ENCODE results near the gene ZDBF2.

DNA sequence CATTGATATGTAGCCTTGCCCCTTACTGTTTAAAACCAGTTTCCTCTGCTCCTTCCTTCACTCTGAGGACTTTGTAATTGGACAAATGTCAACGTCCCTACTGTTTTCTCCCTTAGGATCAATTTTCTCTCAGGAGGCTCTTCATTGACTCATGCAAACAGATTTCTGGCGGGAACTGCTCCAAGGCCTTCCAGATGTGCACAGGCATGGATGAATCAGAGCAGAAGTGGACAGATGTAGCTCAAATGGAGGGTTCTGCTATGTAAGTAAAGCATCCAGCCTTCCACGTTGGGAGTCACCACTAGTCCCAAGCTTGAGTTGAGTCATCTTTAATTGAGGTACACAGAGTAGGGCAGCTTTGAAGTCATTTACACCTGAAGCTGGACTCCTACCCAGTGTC is 34.1 kb upstream of the ZDBF2 start:
- TF ChIP-seq CTCF (IDR thresholded peaks at IDR 0.05), result no peak
- TF ChIP-seq EP300 (IDR thresholded peaks at IDR 0.05), result no peak
- no peak for TF ChIP-seq POLR2A (IDR thresholded peaks at IDR 0.05; ENCODE audit: low read depth)

All from esophagus muscularis mucosa (tissue), 4 donors.